WI38 (cell line): Measurements from ENCODE around the gene ENTPD6.

Experiments
- H3K4me3 ChIP-seq: 2 replicates; pipeline ENCODE4 v1.5.1; 2011; ENCODE audit warnings: low read depth, mild to moderate bottlenecking, control low read depth, low read length
- TF ChIP-seq, protein P1 (sequence below): IDR thresholded peaks from 2 replicates; pipeline ENCODE4 v1.5.1; 2012; ENCODE audit warnings: low read depth, mild to moderate bottlenecking, control low read depth, low read length

ENTPD6 gene

DNA sequence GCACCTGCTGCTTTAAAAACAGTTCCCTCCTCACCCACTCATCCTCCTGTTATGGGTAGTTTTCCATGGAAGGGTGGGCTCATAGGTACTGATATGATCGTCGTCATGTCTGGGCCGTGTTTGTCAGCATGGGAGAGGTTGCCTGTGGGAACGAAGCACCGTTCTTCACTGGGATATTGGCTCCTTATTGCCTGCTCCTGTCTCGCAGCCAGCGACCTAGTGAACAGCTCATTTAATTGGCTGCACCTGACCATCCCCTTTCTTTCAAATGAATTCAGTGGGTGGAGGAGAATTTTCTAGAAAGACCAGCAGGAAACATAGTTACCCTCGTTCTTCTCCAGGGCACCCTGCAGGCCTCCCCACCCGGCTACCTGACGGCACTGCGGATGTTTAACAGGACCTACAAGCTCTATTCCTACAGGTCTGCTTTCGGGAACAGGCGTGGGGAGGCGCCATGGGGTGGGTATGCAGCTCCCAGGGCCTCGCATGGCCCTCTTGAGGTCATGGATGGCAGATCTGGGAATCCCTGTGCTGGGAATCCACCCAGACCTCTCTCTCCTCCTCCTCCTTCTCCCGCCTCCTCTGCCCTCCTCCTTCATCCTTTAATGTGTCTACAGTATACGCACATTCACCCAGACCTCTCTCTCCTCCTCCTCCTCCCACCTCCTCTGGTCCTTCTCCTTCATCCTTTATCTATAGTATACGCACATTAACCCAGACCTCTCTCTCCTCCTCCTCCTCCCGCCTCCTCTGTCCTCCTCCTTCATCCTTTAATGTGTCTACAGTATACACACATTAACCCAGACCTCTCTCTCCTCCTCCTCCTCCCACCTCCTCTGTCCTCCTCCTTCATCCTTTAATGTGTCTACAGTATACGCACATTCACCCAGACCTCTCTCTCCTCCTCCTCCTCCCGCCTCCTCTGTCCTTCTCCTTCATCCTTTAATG, 21.9 kb downstream of the ENTPD6 start:
- no peak overlapping the region for H3K4me3 ChIP-seq
- TF ChIP-seq, protein P1, sequence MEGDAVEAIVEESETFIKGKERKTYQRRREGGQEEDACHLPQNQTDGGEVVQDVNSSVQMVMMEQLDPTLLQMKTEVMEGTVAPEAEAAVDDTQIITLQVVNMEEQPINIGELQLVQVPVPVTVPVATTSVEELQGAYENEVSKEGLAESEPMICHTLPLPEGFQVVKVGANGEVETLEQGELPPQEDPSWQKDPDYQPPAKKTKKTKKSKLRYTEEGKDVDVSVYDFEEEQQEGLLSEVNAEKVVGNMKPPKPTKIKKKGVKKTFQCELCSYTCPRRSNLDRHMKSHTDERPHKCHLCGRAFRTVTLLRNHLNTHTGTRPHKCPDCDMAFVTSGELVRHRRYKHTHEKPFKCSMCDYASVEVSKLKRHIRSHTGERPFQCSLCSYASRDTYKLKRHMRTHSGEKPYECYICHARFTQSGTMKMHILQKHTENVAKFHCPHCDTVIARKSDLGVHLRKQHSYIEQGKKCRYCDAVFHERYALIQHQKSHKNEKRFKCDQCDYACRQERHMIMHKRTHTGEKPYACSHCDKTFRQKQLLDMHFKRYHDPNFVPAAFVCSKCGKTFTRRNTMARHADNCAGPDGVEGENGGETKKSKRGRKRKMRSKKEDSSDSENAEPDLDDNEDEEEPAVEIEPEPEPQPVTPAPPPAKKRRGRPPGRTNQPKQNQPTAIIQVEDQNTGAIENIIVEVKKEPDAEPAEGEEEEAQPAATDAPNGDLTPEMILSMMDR, result no peak

- H3K4me3 ChIP-seq, result no peak overlapping the region
- TF ChIP-seq, protein P1, result no peak
These were observed 22.6 kb downstream of the ENTPD6 start for GRCh38 chr20:25218109-25218486.

- TF ChIP-seq, protein P1, result no peak
- no peak overlapping the region for H3K4me3 ChIP-seq
These were observed 23.0 kb downstream of the ENTPD6 start for GRCh38 chr20:25218492-25218891.

DNA sequence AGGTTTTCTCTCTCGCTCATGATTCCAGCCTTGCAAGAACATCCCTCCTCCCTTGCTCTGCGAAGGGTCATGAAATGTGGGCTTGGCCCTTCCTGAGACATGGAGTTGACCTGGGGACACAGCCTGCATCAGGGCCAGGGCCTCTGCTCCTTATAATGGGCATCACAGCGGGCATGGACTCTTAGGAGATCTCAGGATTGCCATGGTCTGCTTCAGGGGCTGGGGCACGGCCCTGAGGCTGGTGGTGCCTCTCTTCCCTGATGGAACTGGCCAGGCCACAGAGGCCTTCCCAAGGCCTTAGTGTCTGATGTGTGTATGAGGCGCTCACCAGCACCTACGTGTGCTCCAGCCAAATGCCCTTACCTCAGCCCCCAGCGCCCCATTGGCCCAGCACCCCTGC, 23.9 kb downstream of the ENTPD6 start:
- TF ChIP-seq, protein P1, result no peak
- no peak overlapping the region for H3K4me3 ChIP-seq

DNA sequence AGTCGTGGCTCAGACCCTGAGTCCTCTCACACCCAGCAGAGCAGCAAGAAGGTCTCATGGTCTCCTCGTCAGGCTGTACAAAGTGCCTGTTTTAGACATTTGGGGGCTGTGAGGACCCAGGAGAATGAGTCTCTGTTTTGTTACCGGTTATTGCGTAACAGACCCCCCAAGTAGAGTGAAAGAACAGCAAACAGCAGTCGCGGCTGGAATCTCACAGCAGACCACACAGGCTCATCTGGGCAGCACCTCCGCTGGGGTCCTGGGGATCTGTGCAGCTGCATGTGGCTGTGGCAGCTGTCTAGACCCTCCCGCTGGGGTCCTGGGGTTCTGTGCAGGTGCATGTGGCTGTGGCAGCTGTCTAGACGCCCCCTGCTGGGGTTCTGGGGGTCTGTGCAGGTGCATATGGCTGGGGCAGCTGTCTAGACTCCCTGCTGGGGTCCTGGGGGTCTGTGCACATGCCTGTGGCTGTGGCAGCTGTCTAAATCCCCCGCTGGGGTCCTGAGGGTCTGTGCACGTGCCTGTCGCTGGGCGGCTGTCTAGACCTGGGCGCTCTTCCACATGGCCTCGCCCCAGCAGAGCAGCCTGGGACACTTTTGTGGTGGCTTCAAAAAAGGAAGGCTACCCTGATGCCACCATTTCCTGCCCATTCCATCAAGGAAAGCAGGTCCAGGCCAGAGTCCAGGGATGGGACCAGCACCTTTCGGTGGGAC, 24.7 kb downstream of the ENTPD6 start:
- TF ChIP-seq, protein P1, result peak; percentile 16; the same call in 1 of the 2 replicates

DNA sequence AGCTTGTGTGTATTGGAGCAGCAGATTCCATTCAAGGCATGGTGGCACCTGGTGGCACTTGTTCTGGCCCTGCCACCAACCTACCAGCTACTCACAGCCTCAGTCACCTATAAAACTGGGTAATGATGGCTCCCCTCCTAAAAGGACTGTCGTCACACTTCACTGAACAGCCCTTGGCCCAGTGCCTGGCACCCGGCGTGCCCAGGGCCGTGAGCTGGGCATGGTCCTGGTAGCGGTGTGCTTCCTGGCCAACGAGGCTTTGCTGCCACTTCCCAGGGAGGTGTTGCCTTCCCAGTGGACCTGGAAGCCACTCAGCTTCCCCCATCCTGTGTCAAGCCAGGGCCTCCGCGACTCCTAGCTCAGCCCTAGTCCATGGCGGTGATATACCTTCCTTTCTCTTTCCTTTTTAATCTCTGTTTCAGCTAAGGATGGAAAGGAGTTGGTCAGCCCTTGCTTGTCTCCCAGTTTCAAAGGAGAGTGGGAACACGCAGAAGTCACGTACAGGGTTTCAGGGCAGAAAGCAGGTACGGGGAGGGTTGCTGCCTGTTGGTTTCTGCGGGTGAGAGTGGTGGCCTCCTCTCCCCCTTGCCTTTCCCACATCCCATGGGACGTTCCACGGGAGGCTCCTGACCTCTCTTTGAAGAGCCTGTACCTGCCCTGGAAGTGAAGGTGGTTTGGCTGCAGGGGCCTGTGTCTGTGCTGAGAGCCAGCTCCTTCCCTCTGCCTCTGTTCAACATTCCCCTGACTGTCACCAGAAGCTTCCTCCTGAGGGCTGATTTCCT, 25.5 kb downstream of the ENTPD6 start:
- TF ChIP-seq, protein P1, result no peak
- H3K4me3 ChIP-seq, result no peak overlapping the region

More for the DNA sequence above, 24.7 kb downstream of the ENTPD6 start:
- no peak overlapping the region for H3K4me3 ChIP-seq
